HG03060 (cell line): ENCODE data around the gene CD47.

ENCODE experiments used
- ATAC-seq: cut with Tn5 transposase; IDR thresholded peaks from one replicate; pipeline ENCODE4 v1.9.1; 2021; ENCODE audit warnings: low read depth, moderate number of reproducible peaks; ENCODE audit not compliant: unreplicated experiment

Gene CD47

GRCh38 chr3:108022256-108023150, 68.3 kb downstream of the CD47 start:
- ATAC-seq = no peak

DNA sequence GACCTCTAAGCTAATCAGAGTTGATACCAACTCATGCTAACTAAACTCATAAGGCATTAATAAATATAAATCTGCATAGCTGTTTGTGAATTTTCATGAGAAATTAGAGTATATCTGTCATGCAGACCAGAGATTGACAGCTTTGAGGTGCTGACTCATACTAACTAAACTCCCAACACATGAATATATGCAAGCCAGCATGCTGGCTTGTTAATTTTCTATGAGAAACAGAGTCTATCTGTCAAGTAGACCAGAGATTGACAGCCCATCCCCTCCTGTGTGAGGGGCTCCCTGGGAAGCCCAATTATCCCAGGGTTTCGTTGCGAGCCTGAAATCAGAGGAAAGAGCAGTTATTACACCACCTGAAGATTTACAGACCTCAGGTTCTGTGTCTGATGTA, 69.3 kb downstream of the CD47 start:
- ATAC-seq = no peak

GRCh38 chr3:108021131-108021530, 69.7 kb downstream of the CD47 start:
- ATAC-seq = no peak

DNA sequence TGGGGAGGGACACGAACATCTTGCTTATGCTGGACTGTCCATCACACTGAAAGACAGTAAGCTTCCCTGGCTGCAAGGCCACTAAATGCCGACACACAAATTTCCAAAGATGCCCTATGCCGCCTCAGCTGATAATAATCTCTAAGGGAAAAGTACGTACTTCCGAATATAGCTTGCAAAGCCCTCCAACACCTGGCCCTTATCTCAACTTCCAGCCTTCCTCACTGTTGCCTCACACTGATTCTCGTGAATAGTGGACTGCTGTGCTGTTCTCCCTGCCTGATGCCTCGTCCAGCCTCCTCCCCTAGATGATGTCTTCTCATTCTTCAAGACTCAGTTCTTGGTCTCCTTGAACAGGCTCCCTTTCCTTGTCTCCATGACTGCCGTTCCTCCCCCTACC, 72.3 kb downstream of the CD47 start:
- no peak for ATAC-seq

- ATAC-seq = no peak
Observed at GRCh38 chr3:108017587-108017986, 73.2 kb downstream of the CD47 start.

GRCh38 chr3:108014943-108015342, 75.9 kb downstream of the CD47 start:
- no peak for ATAC-seq

GRCh38 chr3:108013141-108014055, 77.4 kb downstream of the CD47 start:
- ATAC-seq = no peak

GRCh38 chr3:108012304-108012703, 78.5 kb downstream of the CD47 start:
- no peak for ATAC-seq

DNA sequence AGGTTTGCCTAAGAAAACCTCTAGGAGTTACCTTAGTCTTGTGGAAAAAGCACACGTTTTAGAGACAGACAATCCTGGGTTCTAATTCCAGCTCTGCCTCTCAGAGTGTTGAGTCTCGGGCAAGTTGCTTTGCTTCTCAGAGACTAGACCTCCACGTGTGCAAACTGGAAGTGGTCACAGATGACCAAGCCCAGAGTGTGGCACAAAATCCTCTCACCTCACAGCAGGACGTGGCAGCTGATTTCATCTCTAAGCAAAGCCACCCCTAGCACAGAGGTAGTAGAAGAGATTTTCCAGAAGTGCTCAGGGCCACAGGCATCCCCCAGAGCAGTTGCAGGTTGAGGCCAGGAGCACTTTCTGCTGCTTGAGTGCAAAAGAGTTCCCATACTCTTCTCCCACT, 79.2 kb downstream of the CD47 start:
- ATAC-seq = no peak

GRCh38 chr3:108008931-108009639, 81.7 kb downstream of the CD47 start:
- ATAC-seq = no peak

- no peak for ATAC-seq
Observed at GRCh38 chr3:108008106-108008505, 82.7 kb downstream of the CD47 start.

- ATAC-seq = no peak
Observed at GRCh38 chr3:108006881-108007331, 83.9 kb downstream of the CD47 start.

DNA sequence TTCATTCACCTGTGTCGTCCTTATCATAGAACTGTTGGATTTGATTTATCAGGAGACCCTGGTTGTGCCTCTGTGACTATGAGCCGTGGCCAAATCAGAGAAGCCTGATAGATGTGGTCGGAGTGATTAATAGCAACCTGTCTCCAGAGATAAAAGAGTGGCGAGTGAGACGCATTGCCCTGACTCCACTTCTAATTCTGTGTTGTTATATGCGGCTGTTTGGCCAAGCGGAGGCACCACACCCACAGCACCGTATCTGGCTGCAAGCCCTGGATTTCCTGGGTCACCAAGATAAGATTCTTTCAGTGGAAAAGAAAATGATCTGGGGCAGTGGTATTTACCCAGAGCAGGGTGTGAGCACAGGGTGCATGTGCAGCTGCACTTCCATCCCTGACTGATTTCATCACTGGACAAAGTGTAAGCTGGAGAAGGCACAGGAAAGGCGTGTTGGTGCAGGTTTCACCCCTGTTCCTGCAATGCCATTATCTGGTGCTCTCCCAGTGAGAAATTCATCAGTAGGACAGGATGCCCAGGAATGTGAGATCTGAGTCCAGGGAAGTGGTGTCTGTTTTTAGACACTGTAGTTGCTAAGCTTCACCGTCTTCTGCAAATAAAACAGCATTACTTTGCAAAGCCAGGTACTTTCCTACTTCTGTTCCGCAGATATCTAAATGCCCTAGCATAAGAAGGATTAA, 84.6 kb downstream of the CD47 start:
- no peak for ATAC-seq

DNA sequence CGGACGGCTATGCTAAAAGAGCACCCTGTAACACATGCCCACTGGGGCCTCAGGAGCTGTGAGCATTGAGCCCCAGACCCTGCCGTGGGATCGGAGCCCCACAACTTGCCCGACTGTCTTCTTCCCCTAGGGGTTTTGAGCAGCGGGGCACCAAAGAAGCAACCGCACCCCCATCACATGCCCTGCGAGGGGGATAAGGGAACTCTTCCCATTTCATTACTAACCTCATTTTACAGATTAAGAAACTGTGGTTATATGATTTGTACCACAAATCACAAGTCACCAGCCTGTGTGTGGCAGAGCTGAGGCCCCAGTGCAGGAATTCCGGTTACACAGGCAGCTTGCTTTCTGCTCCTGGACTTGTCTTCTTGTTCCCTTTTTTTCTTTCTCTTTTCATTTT, 86.2 kb downstream of the CD47 start:
- ATAC-seq = no peak

GRCh38 chr3:108001457-108001856, 89.4 kb downstream of the CD47 start:
- no peak for ATAC-seq

DNA sequence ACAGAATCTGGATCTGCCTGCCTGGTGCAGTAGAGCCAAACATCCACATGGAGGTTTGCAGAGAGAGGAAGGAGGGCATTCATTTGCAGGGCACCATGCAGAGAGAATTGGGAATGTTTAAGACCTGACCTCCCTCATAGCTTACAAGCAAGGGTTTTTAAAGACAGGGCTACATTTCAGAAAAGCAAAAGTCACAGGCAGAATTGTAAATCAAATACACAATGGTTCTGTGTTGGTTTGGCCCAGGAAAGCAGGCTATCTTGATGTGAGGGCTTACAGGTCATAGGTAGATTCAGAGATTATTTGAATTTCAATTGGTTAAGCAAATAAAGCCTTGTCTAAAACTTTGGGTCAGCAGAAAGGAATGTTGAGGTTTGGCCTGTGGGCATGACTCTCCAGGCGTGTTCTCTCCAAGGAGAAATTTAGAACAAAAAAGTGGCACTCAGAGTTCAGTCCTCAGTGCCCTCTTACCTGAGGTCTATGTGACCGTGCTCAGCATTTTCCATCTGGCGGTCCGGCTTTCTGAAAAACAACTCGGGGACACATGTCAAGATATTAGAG, 91.5 kb downstream of the CD47 start:
- no peak for ATAC-seq

DNA sequence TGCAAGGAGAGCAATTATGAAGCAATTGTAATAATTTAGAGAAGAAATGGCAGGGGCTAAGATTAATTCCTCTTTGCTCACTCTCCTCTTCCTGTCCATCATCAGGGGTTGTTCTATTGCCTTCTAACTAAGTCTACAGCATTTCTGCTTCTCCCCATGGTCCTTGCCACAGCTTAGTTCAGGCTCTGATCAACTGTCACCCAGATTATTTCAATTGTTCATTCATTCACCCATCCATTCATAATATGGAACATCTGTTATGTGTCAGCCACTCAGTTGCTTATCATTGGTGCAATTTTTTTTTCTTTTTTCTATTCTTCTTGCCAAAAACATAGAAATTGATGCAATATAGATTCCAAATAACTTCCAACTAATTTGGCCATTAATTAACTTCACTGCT, 93.2 kb downstream of the CD47 start:
- no peak for ATAC-seq

DNA sequence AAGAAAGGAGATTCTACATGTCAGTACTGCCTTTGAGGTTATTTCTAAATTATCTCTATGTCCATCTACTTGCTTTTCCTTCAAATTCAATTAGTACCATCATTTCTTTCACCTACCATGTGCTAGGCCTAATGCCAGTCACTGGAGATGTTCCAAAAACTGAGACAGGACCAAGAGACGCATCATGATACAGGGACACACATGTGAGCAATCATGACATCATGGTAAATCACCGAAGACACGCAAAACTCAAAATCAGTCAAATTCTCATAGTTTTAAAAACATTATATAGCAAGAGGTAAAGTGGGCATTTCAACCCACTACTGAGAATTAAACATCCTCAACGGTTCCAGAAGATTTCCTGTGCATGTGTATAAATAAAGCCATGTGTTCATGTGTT, 95.0 kb downstream of the CD47 start:
- ATAC-seq = no peak

- ATAC-seq = no peak
Observed at GRCh38 chr3:107994956-107995715, 95.7 kb downstream of the CD47 start.
